Urinary bladder (tissue), 4 donors: ENCODE measurements around the gene GNG7. TPM values are rescaled to one million over a fixed set of nuclear protein-coding genes. Genes with fewer than 3 reads are reported as not detected.

Experiments used
- DNase-seq: peaks from one replicate; pipeline ENCODE4 v3.0.0-alpha.2; 2015; ENCODE audit errors: extremely low spot score
- H3K27ac ChIP-seq: one replicate; pipeline ENCODE4 v1.5.1; 2013; ENCODE audit warnings: low read depth, mild to moderate bottlenecking, moderate library complexity
- H3K36me3 ChIP-seq: one replicate; pipeline ENCODE4 v1.6.1; 2013; ENCODE audit warnings: mild to moderate bottlenecking, moderate library complexity; ENCODE audit not compliant: insufficient read depth
- H3K4me1 ChIP-seq: one replicate; pipeline ENCODE4 v1.6.1; 2013; ENCODE audit warnings: mild to moderate bottlenecking, moderate library complexity; ENCODE audit not compliant: insufficient read depth
- H3K4me3 ChIP-seq: one replicate; pipeline ENCODE4 v1.5.1; 2013; ENCODE audit warnings: low read depth, low read length
- WGBS: extraction: QIAGEN DNeasy Blood & Tissue Kit; methylation state at CpG from one replicate; pipeline ENCODE4 v1.1.7; 2013; 5-methylcytosine and 5-hydroxymethylcytosine counted together
- polyA plus RNA-seq: library from polyadenylated mRNA; stranded (reverse); fragments of 200-250 nt; gene quantifications from one replicate; pipeline ENCODE4 v1.2.3, GENCODE V29; 2013
- total RNA-seq: library from RNA; depleted of rRNA; stranded (reverse); fragments of >200 nt; gene quantifications from one replicate; pipeline ENCODE4 v1.2.3, GENCODE V29; 2014
- donor health status: healthy with polysubstance abuse.
- donor health status: healthy.

The GNG7 gene
- total and polyA plus RNA-seq, 2 donors: 2.8 to 13.9 TPM

DNA sequence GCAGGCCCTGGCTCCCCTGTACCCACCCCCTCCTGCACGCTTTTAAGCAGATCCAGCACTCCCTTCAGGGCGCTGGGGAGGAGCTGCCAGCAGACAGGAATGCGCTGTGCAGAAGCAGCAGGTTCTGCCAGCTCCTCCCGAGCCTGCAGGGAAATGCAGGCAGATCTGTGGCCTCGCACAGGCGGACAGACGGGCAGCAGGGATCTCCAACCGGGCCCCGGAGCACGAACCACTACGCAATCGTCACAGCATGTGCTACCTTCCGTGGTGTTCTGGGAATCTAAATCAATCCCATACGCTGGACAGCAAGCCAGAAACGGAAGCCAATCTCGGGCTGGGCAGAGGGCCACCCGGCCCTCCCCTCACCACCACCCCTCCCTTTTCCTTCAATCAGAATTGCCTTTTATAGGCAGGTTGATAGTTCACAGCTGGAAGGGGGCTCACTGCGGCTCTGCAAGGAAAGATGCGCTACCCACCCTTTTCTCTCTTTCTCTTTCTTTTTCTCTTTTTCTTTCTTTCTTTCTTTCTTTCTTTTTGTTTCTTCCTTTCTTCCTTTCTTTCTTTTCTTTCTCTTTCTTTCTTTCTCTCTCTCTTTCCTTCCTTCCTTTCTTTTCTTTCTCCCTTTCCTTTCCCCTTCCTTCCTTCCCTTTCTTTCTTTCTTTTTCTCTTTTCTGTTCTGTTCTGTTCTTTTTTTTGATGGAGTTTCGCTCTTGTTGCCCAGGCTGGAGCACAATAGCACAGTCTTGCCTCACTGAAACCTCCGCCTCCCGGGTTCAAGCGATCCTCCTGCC is 99.9 kb downstream of the GNG7 start:
- H3K36me3 ChIP-seq: no peaks in the 10 kb centered on the region
- 27% methylated on average over 23 of the region's 23 CpGs for WGBS
- no peak overlapping the region for H3K4me3 ChIP-seq
- peak; percentile 81 for DNase-seq
- peak overlapping the region; percentile 3 for H3K27ac ChIP-seq
- H3K4me1 ChIP-seq: no peaks in the 10 kb centered on the region

DNA sequence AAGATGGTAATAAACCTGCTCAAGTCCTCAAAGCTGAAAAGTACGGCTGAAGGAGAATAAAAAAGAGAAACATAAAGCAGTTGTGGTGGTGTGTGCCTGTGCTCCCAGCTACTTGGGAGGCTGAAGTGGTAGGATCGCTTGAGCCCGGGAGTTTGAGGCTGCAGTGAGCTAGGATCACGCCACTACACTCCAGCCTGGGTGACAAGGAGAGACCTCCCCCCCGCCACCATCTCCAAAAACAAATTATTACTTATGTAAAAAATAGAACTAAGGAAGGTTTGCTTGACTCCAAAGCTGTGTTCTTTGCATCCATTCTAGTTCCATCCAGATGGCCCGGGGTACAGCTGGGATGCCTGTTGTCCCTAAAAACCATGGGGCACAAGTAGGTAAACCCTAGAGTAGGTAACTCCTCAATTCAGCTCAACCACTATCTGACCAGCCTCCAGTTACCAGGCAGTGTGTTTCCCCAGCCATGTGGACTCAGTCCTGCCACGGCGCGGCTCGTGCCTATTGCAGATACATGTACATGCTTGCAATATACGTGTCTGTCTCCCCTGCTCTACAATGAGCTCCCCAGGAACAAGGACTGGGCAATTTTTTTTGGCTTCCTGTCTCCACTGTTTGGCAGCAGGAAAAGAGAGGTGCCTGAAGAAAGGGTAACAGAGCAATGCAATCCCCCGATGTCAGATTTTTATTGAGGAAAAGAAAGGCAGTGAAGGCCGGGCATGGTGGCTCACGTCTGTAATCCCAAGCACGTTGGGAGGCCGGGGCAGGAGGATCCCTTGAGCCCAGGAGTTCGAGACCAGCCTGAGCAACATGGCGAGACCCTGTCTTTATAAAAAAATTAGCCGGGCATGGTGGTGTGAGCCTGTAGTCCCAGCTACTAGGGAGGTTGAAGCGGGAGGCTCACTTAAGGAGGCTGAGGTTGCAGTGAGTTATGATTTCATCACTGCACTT is 101.3 kb downstream of the GNG7 start:
- Histone ChIP-seq H3K27ac (no peak overlapping the region), H3K36me3 (no peaks in the 10 kb centered on the region), H3K4me3 (no peak overlapping the region), H3K4me1 (no peaks in the 10 kb centered on the region)
- no peak for DNase-seq
- 85% methylated on average over 20 of the region's 20 CpGs for WGBS

DNA sequence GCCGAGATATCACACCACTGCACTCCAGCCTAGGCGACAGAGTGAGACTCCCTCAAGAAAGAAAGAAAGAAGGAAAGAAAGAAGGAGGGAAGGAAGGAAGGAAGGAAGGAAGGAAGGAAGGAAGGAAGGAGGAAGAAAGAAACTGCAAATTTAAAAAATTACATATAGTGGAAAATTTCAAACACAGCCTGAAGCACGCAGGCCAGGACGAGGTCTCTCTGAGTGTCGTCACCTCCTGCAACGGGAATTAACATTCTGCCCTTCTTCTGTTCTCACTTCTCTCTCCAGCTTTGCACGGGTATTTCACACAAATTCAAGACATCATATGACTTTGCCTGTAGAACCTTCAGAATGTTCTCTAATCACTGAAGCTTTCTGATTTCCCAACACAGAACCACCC is 108.2 kb downstream of the GNG7 start:
- no peak for DNase-seq
- Histone ChIP-seq H3K36me3 (no peaks in the 10 kb centered on the region), H3K4me1 (no peaks in the 10 kb centered on the region)

DNA sequence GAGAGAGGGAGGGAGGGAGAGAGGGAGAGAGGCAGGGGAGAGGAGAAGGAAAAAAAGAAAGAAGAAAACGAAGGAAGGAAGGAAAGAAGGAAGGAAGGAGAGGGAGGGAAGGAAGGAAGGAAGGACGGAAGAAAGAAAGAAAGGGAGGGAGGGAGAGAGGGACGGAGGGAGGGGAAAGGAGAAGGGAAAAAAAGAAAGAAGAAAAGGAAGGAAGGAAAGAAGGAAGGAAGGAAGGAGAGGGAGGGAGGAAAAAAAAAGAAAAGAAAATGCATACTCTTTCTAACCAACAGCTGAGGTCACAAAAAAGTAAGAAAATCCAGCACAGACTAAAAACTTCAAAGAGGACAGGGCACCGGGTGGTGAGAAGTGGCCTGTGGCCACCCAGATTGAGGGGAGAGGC is 109.7 kb downstream of the GNG7 start:
- no peaks in the 10 kb centered on the region for H3K36me3 ChIP-seq
- WGBS: 53% methylated on average over 4 of the region's 4 CpGs
- DNase-seq: no peak
- H3K4me1 ChIP-seq: no peaks in the 10 kb centered on the region
- H3K27ac ChIP-seq: no peak overlapping the region
- H3K4me3 ChIP-seq: no peak overlapping the region

More for the DNA sequence above, 108.2 kb downstream of the GNG7 start:
- WGBS: 83% methylated on average over 7 of the region's 7 CpGs
- no peak overlapping the region for H3K27ac ChIP-seq
- H3K4me3 ChIP-seq: no peak overlapping the region

DNA sequence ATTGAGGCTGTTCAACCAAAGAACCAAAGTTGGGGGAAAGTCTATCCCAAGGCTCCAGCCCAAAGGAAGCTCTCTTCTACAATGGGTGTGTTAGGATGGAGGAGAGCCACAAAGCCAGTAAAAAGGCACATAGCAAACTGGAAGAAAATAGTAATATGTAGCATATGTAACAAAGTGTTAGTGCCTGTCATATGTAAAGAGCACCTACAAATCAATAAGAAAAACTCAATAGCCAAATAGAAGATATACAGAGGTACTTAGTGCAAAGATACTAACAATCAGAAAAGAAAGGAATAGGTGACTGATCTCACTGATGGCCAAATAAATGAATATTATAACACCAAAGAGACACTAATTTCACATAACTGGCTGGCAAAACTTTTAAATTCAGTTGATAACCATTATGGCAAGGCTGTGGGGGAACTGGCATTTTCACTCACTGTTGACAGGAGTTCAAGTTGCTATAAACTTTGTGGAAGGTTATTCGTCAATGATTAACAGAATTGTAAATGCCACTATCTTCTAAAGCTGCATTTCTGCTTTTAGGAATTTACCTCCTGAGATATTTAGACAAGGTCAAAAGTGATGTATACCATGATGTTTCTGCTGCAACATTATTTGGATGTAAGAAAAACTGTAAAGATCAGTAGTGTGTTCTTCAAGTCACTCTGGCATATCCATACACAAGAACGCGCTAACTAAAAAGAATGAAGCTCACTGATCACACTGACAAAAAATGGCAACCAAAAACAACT is 110.8 kb downstream of the GNG7 start:
- H3K4me3 ChIP-seq: no peak overlapping the region
- no peak for DNase-seq
- WGBS: 84% methylated on average over 3 of the region's 3 CpGs
- no peaks in the 10 kb centered on the region for H3K4me1 ChIP-seq
- H3K36me3 ChIP-seq: no peaks in the 10 kb centered on the region
- H3K27ac ChIP-seq: no peak overlapping the region

DNA sequence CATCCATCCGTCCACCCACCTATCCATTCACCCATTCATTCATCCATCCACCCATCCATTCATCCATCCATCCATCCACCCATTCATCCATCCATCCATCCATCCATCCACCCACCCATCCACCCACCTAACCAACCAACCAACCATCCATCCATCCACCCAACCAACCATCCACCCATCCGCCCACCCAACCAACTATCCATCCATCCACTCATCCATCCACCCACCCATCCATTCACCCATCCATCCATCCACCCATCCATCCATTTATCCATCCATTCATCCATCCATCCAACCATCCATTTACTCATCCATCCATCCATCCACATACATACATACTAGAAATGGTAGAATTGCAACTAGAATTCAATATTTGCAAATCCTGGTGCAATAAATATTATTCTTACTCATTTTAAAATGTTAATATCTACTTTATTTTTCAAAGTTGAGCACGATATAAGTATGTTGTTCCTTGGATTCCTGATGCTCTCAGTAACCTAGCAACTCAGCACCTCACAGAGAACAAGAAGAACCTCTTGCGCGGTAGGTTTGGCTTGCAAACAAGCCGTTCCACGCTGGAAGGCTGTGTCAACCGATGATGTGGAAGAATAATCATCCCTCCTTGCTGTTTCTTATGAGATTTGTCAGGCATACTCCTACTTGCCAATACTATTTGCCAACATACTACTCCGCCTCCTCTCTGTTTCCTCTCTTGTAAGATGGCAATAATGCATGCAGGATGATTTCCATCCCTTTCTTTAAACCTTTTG is 111.7 kb downstream of the GNG7 start:
- H3K36me3 ChIP-seq: no peaks in the 10 kb centered on the region
- WGBS: 94% methylated on average over 9 of the region's 9 CpGs
- no peaks in the 10 kb centered on the region for H3K4me1 ChIP-seq
- no peak for DNase-seq
- no peak overlapping the region for H3K27ac ChIP-seq
- no peak overlapping the region for H3K4me3 ChIP-seq

DNA sequence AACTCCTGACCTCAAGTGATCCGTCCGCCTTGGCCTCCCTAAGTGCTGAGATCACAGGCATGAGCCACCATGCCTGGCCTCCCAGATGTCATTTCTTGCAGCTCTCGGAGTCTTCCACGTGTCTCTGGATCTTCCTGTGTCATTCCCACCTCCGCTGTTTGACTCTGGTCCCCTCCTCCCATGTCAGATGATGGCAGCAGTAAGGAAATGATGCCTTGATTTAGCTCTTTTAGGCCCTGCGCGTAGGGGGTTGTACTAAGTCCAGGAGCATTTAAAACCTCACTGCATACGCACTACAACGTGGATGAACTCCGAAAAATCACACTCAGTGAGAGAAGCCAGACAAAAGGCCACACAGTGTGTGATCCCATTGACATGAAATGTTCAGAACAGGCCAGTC is 113.1 kb downstream of the GNG7 start:
- H3K4me3 ChIP-seq: no peak overlapping the region
- no peak for DNase-seq
- WGBS: 91% methylated on average over 10 of the region's 10 CpGs
- no peaks in the 10 kb centered on the region for H3K36me3 ChIP-seq
- H3K27ac ChIP-seq: no peak overlapping the region
- no peaks in the 10 kb centered on the region for H3K4me1 ChIP-seq

DNA sequence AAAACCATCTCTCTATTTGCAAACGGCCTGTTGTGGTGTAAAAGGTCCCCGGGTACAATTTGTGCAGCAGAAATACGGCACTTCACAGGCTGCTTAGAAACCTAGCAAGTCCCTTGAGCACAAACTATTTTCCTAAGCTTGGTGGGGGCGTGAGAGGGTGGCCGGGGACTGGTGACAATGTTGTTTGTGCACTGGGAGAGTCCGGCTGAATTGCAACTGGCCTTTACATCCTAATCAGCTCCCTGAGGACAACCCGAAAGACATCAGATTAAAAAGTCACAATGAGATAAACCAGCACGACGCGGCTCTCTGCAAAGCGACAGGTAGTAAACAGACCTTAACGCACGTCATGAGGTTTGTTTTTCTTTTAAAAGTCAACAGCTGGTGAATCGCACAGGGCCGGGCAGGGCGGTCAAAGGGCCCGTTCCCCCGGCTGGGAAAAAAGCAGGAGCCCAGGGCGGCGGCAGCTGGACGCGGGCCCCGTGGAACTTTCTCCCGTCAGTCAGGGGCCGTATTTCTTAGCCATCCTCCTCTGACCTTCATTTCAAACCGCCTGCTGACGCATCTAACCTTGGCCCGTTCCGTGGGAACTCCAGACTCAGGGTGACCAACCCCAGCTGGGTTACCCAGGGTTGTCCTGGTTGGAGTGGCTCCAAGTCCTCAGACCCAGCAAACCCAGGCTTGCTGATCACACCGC is 114.3 kb downstream of the GNG7 start:
- Histone ChIP-seq H3K36me3 (no peaks in the 10 kb centered on the region), H3K4me1 (no peaks in the 10 kb centered on the region), H3K27ac (no peak overlapping the region), H3K4me3 (no peak overlapping the region)
- 45% methylated on average over 30 of the region's 30 CpGs for WGBS
- no peak for DNase-seq

DNA sequence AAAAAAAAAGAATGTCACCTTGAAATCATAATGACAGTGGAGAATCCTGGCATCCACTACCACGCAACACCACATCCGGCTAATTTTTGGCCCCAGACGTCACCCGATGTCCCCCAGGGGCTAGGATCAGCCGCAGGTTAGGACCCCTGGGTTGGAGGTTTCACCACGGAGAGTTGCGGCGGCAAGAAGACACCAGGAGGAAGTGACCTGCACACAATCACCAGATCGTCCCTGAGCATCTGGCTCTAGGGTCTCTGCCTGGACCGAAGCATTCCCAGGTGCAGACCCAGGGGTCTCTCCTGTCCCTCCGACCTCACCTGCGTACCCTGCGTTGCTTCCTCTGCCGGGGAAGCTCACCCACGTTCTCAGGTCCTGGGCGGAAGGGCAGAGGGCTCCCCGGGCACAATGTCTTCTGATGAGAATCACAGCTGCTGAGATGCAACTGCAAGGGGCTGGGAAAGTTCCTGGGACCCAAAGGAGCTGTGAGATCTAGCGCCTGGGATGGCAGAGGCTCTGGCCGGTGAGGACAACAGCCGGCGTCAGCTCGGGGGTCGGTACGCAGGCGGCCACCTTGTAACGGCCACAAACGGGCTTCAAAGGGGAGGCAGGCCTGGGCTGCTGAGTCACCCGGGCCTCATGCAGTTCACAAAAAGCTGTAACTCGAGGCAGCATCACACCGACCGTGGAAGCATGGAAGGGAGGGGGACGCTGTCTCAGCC is 115.3 kb downstream of the GNG7 start:
- H3K27ac ChIP-seq: no peak overlapping the region
- no peak for DNase-seq
- 74% methylated on average over 32 of the region's 32 CpGs for WGBS
- no peaks in the 10 kb centered on the region for H3K4me1 ChIP-seq
- H3K36me3 ChIP-seq: no peaks in the 10 kb centered on the region
- H3K4me3 ChIP-seq: no peak overlapping the region

DNA sequence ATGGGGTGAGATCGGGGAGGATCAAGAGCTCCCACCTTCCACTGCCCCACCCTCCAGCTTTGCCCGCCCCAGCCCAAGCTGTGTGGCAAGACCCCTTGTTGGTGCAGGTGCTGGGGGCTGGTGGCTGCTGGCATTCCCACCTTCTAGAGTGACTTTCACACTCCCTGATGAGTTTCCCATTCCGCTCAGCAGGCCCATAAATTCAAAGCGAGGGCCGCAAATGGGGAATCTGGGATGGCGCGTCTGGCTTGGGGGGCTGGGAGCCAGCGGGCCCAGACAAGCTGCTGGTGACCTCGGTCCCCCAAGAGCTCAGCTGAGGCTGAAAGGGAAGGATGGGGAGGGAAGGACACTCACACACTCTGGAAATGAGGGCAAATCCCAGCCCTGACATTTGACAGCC is 116.3 kb downstream of the GNG7 start:
- Histone ChIP-seq H3K36me3 (no peaks in the 10 kb centered on the region), H3K27ac (no peak overlapping the region), H3K4me1 (no peaks in the 10 kb centered on the region), H3K4me3 (no peak overlapping the region)
- WGBS: 75% methylated on average over 9 of the region's 9 CpGs
- no peak for DNase-seq

DNA sequence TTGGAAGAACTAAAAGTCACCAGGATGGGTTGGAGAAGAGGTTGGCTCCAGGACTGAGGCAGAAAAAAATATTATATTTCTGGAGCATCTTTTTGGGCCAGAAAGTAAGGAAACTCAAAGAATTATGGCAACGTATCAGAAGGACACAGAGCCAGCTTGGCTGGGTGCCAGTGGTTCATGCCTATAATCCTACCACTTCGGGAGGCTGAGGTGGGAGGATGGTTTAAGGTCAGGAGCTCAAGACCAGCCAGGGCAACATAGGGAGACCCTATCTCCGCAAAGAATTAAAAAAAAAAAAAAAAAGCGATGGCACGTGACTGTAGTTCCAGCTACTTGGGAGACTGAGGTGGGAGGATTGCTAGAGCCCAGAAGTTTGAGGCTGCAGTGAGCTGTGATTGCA is 118.5 kb downstream of the GNG7 start:
- no peak overlapping the region for H3K27ac ChIP-seq
- H3K4me3 ChIP-seq: no peak overlapping the region
- 74% methylated on average over 5 of the region's 5 CpGs for WGBS
- H3K36me3 ChIP-seq: no peaks in the 10 kb centered on the region
- H3K4me1 ChIP-seq: no peaks in the 10 kb centered on the region
- no peak for DNase-seq
